ENCODE data around the gene CPVL.

Gene CPVL

DNA sequence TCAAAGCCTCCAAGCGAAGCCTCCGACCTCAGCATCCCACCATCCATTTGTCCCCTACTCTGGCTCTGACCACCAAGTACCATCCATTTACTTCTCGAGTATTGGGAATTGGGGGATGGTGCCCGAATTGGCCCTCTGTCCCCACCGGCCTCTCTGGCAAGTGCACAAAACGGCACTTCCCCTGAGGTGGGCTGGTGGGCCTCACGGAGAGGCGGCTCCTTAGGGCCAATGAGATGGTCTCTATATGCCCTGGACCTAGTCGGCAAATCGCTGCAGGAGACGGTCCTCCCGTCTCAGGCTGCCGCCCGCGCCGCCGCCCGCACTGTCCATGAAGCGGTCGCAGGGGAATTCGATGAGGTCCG lies 191.0 kb downstream of the CPVL start:
- TF ChIP-seq, protein P1, sequence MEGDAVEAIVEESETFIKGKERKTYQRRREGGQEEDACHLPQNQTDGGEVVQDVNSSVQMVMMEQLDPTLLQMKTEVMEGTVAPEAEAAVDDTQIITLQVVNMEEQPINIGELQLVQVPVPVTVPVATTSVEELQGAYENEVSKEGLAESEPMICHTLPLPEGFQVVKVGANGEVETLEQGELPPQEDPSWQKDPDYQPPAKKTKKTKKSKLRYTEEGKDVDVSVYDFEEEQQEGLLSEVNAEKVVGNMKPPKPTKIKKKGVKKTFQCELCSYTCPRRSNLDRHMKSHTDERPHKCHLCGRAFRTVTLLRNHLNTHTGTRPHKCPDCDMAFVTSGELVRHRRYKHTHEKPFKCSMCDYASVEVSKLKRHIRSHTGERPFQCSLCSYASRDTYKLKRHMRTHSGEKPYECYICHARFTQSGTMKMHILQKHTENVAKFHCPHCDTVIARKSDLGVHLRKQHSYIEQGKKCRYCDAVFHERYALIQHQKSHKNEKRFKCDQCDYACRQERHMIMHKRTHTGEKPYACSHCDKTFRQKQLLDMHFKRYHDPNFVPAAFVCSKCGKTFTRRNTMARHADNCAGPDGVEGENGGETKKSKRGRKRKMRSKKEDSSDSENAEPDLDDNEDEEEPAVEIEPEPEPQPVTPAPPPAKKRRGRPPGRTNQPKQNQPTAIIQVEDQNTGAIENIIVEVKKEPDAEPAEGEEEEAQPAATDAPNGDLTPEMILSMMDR (IDR thresholded peaks at IDR 0.05) = no peak
- no peak for TF ChIP-seq ZFX (IDR thresholded peaks at IDR 0.05; ENCODE audit: borderline replicate concordance)
- H3K27ac ChIP-seq = no peak overlapping the region

DNA sequence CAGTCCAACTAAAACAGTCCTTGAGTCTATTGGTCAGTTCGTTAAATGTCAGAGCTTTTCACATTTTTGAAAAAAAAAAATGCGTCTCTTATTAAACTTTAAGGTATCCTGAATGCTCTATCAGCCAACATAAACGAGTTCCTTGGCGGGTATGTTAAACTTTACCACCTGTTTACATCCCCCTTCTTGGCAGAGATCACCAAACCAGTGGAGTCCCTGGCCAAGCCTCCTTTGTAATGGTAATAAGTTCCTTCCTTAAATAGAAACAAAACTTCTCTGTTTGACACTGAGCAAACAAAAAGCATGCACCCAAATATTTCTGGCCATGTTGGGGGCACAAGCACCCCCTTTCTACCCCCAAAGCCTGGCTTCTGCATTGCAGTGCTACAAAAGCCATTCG lies 191.4 kb downstream of the CPVL start:
- no peak overlapping the region for H3K27ac ChIP-seq
- TF ChIP-seq, protein P1 (IDR thresholded peaks at IDR 0.05) = no peak
- TF ChIP-seq ZFX (IDR thresholded peaks at IDR 0.05; ENCODE audit: borderline replicate concordance) = no peak

DNA sequence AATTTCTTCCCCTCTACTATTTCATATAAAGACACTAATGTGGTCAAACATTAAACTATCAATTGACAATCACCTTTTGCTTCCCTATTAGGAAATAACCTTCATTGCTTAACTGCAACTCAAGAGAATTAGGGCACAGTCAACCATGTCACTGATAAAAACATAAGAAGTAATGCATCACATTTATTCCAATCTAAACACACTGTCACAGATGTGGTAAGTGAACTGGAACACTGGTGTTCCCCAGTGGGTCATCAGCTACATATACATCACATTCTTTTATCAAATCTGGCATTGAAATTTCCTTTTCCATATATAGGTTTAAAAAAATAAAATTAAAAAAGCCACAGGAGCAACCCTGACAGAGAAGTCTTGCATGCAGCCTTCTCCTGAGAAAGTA lies 191.9 kb downstream of the CPVL start:
- no peak overlapping the region for H3K27ac ChIP-seq
- TF ChIP-seq, protein P1 (IDR thresholded peaks at IDR 0.05) = no peak
- TF ChIP-seq ZFX (IDR thresholded peaks at IDR 0.05; ENCODE audit: borderline replicate concordance) = no peak

DNA sequence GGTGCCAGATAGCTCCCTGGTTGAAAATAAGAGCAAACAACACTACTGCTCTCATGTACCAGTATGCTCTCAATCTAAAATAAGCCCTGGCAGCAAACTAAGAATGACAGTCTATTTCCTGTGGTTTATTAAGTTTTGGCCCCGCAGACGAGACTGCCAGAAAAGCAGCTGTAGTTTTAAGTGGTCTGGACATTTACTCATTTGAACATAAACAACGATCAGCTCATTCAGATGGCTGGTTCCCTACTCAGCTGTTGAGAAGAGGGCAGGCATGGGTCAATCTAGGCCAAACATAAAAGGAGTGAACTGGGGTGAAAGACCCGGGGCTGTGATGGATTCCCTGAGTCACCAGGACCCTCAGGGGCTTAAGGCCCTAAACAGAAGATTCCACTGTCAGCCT lies 192.7 kb downstream of the CPVL start:
- TF ChIP-seq ZFX (IDR thresholded peaks at IDR 0.05; ENCODE audit: borderline replicate concordance) = no peak
- no peak overlapping the region for H3K27ac ChIP-seq
